Nucleus accumbens (tissue), 56 donors: ENCODE data around the gene GRAMD4.
"Not testable (repeated sequence)": the region's sequence is repeated elsewhere in the genome, so short reads cannot be mapped to it uniquely, and the experiment has no call there.

Source experiments
- DNase-seq, 56 donors: peaks; one replicate each; lab custom pipeline; 2025; lab: John Stamatoyannopoulos, UW

Gene GRAMD4

DNA sequence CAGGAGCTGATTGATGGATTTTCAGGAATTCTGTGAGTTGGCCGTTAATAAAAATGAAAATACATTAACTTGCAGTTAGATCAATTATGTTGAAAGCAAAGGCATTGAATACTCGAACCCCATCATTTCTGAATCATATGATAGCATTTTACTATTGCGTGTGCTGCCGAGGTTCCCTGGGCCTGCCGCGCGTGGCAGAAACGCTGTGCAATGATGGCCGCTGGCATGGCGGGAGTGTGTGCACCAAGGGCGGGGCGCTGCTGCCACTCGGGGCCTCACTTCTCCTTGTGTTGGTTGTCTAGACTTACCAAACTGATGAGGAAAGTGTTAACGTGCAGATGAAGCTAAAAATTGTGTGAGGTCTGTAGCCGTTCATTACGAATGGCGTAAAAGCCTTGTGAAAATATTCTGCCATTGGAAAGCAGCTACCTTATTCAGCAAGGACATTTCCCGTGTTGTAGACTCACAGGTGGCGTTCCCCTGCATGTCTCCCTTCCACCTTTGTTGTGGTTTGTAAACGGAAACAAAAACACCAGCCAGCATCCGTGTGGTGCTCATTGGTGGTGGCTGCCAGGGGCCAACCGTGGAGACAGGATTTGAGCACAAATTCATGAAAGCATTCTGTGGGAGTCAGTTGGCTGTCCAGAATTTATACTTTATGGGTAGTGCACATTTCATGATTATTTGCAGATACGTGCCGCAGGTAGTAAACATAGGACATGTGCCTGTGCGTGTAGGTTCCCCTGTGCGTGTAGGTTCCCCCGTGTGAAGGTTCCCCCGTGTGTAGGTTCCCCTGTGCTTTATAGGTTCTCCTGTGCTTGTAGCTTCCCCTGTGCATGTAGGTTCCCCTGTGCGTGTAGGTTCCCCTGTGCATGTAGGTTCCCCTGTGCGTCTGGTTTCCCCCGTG lies 5.9 kb upstream of the GRAMD4 start:
- DNase-seq = no peak

DNA sequence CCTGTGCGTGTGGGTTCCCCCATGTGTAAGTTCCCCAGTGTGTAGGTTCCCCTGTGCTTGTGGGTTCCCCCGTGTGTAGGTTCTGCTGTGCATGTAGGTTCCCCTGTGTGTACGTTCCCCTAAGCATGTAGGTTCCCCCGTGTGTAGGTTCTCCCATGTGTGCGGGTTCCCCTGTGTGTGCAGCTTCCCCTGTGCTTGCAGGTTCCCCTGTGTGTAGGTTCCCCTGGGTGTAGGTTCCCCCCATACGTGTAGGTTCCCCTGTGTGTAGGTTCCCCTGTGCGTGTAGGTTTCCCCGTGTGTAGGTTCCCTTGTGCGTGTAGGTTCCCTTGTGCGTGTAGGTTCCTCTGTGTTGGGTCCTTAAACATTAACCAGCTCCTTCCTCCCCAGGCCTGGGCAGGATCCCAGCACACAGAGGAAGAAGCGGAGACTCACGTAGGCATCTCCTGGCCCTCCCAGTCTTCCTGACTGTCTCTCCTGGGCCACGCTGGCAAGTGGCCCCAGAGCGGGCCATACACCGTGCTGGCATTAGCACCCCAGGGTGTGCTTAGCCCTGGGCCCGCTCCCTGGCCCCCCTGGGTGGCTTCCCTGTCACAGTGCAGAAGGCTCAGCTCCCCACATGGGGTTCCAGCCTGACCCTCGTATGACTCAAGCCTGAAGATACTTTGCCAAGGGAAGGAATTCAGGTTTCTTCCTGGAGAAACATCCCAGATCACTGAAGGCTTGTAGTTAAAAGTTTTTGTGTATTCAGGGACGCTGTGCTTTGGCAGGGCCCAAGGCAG lies 2.8 kb upstream of the GRAMD4 start:
- DNase-seq = no peak

DNA sequence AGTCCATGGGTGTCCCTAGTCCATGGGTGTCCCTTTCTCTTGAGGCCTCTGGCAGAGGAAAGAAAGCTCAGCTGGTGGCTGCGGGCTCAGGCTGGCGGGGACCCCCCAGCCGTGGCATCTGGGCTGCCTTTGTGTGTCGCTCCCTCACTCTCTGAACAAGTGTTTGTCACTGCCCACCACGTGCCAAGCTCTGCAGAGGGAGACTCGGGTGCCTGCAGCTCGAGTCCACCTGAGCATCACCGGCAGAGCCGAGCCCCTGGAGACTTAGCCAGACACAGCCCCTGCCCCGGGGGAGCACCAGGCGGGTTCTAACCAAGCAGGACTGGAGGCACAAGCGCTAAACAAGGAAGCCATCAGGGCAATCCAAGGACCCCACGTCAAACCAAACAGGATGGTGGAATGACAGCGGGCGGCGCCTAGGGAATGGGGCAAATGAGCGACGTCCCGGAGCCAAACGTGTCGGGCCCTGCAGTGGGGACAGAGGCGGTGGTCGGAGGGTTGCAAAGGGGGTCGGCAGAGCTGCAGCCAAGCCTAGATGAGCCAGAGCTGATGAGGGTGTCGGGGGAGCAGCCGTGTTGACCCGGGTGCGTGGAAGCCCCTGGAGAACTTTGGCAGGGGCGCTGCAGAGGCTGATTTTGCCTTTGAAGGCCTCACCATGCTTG lies 2.1 kb upstream of the GRAMD4 start:
- DNase-seq = peak in 1 of 56 donors; percentile 22

DNA sequence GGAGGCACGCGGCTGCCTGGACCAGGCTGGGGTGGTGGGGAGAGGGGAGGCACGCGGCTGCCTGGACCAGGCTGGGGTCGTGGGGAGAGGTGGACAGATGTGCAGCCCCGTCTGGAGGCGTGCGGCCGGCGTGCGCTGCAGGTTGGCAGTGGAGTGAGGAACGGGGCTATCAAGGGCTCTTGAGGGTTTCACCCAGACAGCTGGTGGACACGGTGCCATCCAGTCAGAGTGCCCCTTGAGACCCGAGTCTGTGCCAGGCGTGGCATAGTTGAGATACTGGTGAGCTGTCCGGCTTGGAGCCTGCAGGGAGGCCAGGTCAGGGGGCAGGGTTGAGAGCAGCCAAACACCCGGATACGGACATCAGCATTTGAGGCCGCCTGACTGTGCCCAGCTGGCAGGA lies 1.5 kb upstream of the GRAMD4 start:
- DNase-seq = no peak

DNA sequence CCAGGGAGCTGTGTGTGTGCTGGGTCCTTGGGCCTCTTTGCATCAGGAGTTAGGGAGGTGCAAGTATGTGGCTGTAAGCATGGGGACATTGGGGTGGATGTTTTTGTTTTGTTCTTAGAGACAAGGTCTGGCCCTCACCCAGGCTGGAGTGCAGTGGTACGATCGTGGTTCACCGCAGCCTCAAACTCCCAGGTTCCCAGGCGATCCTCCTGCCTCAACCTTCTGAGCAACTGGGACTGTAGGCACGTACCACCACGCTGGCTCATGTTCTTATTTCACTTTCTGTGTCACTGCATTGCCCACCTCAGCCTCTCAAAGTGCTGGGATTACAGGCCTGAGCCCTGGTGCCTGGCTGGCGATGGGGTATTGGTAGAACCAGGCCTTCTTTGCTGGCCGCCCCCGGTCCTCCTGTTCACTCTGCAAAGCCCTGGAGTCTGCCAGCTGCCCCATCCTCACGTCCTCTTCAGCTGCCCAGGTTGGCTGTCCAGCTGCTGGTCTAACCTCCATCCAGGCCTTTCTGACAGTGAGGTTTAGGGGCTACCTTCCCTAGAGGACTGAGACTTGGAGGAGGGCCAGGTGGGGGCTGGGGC lies 851 bp upstream of the GRAMD4 start:
- DNase-seq = no peak

DNA sequence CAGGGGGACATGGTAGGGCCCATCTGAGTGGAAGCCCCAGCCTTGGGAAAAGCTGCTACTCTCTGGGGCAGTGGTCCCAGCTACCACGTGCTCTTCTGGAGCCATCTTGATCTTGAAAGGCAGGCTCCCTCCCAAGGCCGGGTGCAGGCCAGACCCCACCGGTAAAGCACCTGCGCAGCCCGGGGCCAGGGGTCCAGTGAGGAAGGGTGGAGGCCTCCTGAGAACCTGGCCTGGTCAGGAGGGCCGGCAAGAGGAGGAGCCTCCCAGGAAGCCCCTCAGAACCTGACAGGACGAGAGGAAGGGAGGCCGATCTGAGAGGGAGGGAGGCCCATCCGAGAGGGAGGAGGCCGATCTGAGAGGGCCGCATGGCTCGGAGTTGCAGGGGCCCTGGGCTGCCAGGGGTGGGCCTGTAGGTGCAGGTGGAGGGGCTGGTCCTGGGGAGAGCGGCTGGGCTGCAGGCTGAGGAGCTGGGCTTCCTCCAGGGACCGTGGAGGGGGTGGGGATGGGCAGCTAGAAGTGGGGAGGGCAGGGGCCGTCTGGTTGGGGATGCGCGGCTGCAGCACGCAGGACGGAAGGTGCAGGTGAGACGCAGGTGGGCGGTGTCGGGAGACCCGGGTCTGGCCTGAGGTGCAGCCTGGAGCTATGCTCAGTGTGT lies 529 bp downstream of the GRAMD4 start:
- DNase-seq = no peak

DNA sequence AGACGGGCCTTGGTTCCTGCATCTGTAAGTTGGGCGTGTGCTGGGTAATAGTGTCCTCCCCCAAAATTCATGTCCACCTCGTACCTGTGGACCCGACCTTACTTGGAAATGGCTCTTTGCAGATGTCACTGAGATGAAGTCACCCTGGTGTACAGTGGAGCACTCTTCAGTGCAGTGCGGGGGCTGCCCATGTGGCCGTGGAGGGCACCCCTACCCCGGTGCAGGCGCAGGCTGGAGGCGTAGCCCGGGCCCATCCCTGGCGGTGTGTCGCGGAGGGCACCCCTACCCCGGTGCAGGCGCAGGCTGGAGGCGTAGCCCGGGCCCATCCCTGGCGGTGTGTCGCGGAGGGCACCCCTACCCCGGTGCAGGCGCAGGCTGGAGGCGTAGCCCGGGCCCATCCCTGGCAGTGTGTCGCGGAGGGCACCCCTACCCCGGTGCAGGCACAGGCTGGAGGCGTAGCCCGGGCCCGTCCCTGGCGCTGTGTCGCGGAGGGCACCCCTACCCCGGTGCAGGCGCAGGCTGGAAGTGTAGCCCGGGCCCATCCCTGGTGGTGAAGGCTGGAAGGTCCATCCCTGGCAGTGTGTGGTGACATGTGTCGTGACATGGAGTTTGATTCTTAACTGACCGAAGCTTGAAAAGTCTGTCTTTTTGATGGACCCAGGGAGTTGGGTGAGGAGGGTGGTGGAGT lies 1.2 kb downstream of the GRAMD4 start:
- DNase-seq = not testable (repeated sequence)

DNA sequence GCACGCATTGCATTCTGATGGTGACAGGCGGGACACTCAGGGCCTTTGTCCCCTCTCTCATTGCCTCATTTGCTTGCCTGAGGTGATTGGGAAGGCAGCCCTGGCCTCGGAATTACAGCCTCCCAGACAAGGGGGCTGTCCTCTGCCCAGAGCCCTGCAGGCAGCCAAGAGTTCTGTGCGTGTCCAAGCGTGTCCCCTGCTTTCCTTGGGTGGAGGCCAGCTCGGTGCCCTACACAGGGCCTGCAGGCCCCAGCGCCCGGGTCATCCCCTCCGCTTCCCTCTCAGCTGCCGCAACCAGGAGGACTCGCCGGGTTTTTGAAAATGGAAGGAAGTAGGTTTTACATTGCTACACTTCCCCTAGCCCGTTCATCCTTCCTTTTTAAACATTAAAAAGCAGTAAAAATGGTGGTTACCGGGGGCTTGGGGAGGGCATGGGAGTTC lies 1.9 kb downstream of the GRAMD4 start:
- peak in 51 of 56 donors; percentile 10 to 88 (median 52) for DNase-seq

DNA sequence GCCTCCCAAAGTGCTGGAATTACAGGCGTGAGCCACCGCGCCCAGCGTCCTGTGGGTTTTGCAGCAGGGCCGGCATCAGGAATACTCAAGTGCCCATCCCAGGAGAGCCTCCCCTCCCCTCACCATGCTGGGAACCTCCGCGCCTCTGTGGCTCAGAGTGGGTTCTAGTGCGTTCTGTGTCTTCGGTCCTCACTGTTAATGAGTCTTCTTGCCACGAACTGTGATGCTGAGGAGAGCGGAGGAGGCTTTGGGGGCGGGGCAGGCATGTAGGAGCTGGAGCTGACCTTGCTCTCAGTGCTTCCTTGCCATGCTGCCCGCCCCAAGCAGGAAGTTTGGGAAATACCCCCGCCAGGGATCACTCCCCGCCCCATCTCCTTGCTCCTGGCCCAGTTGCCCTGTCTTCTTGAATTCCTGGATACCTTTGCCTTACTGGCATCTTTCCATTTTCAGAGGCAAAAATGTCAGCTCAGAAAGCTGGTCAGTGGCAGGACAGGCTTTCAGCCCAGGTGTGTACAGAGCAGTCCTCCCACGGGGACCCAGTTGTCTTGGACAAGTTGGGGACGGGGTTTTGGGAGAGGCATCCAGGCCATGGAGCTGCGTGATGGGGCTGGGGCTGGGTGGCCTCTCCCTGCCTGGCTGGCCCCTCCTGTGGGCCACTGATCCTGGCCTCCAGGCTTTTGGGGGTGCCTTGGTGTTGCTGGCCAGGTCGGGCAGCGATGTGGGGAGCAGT lies 5.1 kb downstream of the GRAMD4 start:
- no peak for DNase-seq

DNA sequence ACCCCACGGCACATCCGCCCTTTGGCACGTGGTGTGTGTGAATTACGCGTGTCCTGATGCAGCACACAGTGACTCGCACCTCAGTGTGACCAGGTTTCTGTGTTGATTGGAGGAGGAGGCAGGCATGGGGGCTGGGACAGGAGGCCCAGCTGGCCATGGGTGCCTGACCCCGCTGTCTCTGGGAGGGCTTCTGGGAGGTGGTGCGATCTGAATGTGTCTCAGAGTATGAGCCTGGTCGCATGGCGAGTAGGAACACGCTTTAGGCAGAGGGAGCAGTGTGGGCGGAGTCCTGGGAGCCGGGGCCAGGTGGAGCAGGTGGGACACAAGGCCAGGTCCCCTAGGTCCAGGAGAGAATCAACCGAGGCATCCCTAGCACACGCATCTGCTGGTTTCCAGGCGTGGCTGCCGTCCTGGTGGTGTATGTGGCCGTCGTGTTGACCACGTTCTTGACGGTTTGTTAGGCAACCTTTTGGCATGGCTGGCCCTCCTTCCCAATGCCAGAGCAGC lies 5.7 kb downstream of the GRAMD4 start:
- no peak for DNase-seq

DNA sequence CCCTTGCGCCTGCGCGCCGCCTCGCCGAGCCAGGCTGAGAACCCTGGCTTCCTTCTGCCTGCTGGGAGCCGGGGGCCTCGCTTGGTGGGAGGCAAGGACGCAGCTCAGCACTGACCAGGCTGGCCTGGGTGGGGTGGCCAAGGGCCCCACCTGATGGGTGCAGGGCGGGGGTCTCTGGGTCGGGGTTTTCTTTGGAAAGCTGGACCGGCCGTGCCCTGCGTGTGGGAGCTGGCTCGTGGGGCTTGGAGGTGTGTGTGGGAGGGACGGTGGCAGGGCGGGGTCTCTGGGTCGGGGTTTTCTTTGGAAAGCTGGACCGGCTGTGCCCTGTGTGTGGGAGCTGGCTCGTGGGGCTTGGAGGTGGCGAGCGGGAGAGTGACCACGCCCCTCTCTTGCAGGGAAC lies 6.2 kb downstream of the GRAMD4 start:
- no peak for DNase-seq

DNA sequence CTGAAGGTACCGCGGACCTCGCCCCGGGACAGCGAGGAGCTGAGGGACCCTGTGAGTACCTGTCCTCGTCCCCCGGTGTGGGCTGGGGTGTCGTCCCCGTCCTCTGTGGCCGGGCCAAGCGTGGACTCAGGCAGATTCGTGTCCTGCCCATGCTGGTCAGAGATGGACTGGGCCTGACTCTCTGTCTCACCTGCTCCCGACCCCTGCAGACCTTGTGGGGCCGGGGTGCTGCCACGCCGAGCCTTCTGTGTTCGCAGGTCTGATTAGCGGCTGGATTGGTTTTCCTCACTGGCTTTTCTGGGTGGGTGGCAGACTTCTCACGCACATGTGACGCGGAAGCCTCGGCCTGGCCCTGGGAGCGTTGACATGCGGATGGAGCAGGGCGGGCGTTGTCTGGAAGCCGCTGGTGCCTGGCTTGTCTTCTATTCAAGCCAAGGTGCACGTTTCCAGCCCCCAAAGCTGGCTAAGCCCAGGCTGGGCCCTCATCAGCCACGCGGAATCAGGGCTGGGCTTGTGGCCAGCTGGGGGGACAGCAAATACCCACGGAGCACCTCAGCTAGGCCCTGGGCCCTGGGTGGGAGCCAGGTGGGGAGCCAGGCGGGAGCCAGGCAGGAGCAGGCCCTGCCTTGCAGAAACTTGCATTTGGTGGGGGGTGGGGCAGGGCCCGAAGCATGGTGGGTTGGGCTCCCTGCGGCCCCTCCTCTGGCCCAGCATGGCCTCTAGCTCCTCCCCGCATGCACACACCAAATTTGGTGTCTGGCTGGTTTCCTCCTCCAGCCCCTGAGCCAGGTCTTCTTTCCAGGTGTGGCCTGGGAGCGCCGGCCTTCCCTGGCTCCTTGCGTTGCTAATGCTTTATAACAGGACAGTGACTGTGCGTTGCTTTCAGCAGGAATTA lies 7.0 kb downstream of the GRAMD4 start:
- DNase-seq = no peak

DNA sequence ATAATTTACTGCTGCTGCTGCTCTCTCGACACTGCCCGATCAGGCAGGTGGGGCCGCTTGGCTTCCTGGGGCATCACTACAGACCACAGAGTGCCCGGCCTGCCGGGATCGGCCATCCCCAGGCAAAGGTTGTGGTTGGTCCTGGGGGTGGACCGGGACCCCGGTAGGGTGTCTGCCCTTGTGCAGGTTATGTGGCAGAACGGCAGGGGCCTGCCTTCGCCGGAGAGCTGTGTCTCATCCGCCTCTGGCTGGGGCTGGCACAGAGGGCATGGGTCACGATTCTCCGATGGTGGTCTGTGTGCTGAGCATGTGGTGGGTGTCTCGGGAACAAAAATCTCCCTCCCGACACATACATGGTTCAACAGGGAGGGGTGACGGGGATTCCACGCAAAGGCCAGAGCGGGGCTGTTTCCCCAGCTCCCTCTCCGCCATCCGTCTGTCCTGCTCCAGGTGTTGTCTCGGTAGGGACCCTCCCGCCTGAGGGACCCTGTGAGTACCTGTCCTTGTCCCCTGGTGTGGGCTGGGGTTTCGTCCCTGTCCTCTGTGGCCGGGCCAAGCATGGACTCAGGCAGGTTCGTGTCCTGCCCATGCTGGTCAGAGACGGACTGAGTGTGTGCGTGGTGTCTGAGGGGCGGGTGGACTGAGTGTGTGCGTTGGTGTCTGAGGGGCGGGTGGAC lies 7.8 kb downstream of the GRAMD4 start:
- DNase-seq = no peak

DNA sequence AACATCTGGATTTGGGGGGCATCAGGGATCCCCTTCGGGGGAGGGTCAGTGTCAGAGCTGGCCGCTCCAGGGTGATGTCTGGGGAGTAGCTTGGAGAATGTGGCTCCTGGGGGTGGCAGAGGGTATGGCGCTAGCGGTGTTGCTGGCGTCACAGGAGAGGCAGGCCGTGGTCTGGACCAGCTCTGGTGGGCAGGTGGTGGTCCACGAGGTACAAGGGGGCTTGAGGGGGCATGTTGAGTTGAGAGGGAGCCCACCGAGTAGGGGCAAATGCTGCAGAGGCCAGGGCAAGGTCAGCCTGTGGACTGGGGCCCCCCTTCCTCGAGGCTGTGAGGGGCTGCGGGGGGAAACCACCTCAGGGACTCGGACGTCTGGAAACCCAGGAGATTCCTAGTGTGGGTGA lies 8.6 kb downstream of the GRAMD4 start:
- DNase-seq = no peak

DNA sequence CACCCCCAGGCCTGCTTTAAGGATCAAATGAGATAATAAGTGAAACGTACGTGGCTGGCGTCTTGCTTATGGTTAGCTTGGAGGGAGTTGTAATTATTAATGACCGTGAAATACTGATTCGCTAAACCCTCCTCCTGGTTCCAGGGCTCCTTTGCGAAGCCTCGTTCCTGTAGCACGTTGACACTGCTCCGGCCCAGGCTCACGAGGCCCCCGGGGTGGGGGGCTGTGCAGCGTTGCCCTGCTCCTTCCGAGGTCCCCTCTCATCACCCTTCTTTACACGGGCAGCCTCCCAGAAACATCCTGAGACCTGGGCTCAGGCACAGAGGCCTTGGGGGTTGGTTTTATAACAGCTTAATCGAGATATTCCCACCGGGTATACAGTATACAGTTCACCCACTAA lies 9.1 kb downstream of the GRAMD4 start:
- DNase-seq = no peak

DNA sequence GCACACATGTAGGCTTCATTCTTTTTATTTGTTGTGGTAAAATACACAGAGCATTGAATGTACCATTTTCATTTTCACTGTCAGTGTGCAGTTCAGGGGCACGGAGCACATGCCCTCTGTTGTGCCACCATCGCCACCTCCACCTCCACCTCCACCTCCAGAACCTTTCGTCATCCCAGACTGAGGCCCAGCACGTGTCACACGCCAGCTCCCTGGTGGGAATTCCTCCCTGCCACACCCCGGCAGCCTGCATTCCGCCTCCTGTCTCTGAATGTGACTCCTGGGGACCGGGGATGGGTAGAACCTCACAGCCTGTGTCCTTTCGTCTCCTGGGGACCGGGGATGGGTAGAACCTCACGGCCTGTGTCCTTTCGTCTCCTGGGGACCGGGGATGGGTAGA lies 10.9 kb downstream of the GRAMD4 start:
- DNase-seq = peak in 2 of 56 donors; percentile 19 to 23

DNA sequence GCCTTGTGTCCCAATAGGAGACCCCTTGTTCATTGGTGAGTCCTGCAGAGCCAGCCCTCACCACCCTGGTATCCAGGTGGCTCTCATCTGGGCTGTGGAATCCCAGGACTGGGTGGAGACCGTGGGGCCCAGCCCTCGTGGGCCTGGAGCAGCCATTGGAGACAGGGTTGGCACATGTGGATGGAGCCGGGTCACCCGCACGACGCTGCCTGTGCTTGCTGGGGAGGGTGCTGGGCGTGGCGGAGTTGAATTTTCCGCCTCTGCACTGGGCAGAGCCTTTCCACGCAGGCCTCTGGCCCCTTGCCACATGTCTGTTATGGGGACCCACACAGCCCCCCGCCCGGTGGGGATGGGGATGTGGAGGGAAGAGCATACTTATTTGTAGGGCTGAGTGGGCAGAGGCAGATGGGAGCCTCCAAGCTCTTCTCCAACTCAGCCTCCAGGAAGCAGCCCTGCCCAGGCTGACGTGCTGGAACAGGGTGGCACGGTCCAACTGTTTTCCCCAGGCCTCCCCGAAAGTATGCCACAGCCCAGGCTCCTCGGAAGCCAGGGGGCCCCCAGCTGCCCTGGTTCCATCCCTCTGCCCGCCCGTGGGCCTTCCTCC lies 12.6 kb downstream of the GRAMD4 start:
- DNase-seq = no peak
